HG02943 (cell line): Measurements from ENCODE around the gene NME7.
"Not testable (repeated sequence)": the region's sequence is repeated elsewhere in the genome, so short reads cannot be mapped to it uniquely, and the experiment has no call there.

Source experiments
- ATAC-seq: cut with Tn5 transposase; IDR thresholded peaks from one replicate; pipeline ENCODE4 v1.9.1; 2021; ENCODE audit warnings: mild to moderate bottlenecking, low read depth, moderate library complexity; ENCODE audit not compliant: unreplicated experiment

The NME7 gene

GRCh38 chr1:169345511-169345910, 22.1 kb downstream of the NME7 start:
- no peak for ATAC-seq

- not testable (repeated sequence) for ATAC-seq
Measured at GRCh38 chr1:169342096-169342495, 25.5 kb downstream of the NME7 start.

- no peak for ATAC-seq
Measured at GRCh38 chr1:169340882-169341281, 26.7 kb downstream of the NME7 start.

GRCh38 chr1:169339773-169340172, 27.8 kb downstream of the NME7 start:
- ATAC-seq, result no peak

GRCh38 chr1:169338617-169339016, 29.0 kb downstream of the NME7 start:
- no peak for ATAC-seq

- ATAC-seq, result not testable (repeated sequence)
Measured at GRCh38 chr1:169336947-169337715, 30.5 kb downstream of the NME7 start.

- ATAC-seq, result not testable (repeated sequence)
Measured at GRCh38 chr1:169334727-169335126, 32.9 kb downstream of the NME7 start.

GRCh38 chr1:169330927-169331326, 36.7 kb downstream of the NME7 start:
- ATAC-seq, result no peak

GRCh38 chr1:169329383-169329782, 38.2 kb downstream of the NME7 start:
- no peak for ATAC-seq

- no peak for ATAC-seq
Measured at GRCh38 chr1:169327875-169328274, 39.7 kb downstream of the NME7 start.

GRCh38 chr1:169326956-169327268, 40.7 kb downstream of the NME7 start:
- peak; percentile 94 for ATAC-seq

GRCh38 chr1:169326261-169326955, 41.2 kb downstream of the NME7 start:
- peak; percentile 24 for ATAC-seq

GRCh38 chr1:169325117-169325516, 42.5 kb downstream of the NME7 start:
- no peak for ATAC-seq

GRCh38 chr1:169322138-169322537, 45.5 kb downstream of the NME7 start:
- ATAC-seq, result no peak

GRCh38 chr1:169321539-169321938, 46.1 kb downstream of the NME7 start:
- no peak for ATAC-seq

- ATAC-seq, result no peak
Measured at GRCh38 chr1:169318536-169319244, 48.9 kb downstream of the NME7 start.

GRCh38 chr1:169316556-169316955, 51.0 kb downstream of the NME7 start:
- no peak for ATAC-seq

GRCh38 chr1:169312084-169312954, 55.3 kb downstream of the NME7 start:
- no peak for ATAC-seq

- ATAC-seq, result peak; percentile 62
Measured at GRCh38 chr1:169309178-169310166, 58.1 kb downstream of the NME7 start.
